ENCODE data around the gene HNMT.
"Not testable (repeated sequence)": the region's sequence is repeated elsewhere in the genome, so short reads cannot be mapped to it uniquely, and the experiment has no call there.

Gene HNMT

DNA sequence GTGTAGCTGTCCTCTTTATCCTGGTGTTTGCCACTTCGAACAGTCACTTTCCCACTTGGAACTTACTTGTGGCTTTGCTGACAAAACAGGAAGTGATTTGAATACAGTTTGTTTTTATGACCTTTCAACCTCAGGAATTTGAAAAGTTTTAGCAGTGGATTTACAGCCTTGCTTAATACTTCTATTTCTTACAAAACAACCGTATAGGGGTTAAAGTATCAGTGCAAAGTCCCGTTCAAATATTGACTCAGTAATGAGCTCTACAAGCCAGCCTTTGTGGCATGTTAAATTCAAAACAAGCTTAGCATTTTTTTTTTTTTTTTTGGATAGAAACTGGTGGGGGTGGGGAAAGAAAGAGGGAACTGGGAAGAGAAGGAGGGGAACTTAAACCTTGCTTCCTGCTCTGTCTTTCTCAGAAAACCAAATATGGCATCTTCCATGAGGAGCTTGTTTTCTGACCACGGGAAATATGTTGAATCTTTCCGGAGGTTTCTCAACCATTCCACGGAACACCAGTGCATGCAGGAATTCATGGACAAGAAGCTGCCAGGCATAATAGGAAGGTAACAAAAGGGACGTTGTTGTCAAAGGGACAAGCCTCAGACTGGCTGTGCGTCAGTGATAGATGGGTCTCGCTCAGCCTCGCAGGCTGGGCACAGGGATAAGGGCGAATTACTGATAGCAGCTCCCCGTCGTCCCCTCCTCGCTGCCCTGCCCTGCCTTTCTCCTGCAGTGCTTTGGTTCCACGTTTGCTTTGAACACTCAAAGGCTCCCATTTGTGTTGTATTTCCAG lies at the start of gene HNMT:
Gene HNMT (plus strand): TSS at position 408 of the 793 bp plus-strand sequence. CDS start 19 bp downstream, at position 427.
- H3K27me3 Mint-ChIP-seq (ENCODE audit: low read depth): no peaks in the 10 kb centered on the region
- no peaks in the 10 kb centered on the region for H3K9me3 Mint-ChIP-seq

DNA sequence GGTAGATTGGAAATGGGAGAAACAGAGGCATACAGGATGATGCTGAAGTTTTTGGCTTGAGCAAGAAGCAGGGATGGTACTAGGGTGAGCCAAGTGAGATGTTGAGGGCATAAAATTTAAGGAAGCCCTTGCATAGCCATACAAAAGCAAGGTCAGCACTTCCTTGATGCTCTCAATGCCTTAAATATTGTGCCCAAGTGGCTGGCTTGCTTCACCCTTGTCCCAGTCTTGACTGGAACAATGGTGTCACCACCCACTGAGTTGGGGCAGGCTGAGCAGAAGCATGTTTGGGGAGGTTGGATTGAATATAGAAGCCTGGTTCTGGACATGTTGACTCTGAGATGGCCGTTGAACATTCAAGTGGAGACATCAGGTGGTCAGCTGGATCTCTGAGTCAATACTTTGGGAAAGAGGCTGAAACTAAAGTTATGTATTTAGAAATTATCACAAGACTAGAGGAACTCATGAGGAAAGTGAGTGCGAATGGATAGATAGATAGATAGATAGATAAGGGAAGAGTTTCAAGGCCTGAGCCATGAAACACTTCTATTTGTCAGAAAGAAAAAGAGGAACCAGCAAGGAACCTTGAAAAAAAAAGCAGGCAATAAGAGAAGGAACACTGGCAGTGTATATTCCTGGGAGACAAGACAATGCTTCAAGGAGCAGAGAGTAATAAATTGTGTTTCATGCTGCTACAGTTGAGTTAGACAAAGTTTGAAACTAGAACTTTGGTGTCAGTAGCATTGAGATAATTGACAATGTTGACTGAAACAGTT lies 43.0 kb upstream of the HNMT start:
- no peaks in the 10 kb centered on the region for H3K36me3 Mint-ChIP-seq (ENCODE audit: low read depth)
- no peak overlapping the region for H3K27ac Mint-ChIP-seq
- H3K9me3 Mint-ChIP-seq: no peaks in the 10 kb centered on the region
- no peaks in the 10 kb centered on the region for H3K4me1 Mint-ChIP-seq (ENCODE audit: low read depth)
- H3K4me3 Mint-ChIP-seq: no peak overlapping the region
- H3K27me3 Mint-ChIP-seq (ENCODE audit: low read depth): no peaks in the 10 kb centered on the region

More for the DNA sequence above, at the start of gene HNMT:
- Mint-ChIP-seq H3K4me1 (ENCODE audit: low read depth) (no peaks in the 10 kb centered on the region), H3K4me3 (no peak within 1 kb of the TSS), H3K27ac (no peak within 1 kb of the TSS), H3K36me3 (ENCODE audit: low read depth) (no peaks in the 10 kb centered on the region)

DNA sequence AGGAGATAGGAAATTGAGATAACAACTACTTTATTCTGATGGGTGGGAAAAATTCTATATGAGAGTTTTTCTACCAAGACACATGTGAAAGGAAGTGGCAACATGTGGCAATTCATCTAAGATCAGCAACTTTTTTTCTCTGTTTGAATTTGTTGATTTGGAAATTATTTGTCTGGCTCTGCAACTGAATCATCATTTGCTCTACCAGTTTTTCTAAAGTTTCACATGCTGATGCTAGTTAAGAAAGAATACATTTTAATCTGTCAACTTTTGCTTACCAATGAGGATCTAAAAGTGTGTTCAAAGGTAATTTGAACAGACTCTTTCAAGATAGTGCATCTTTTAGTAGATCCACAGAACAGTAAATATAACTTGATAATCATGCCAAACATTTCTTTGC lies 42.1 kb upstream of the HNMT start:
- not testable (repeated sequence) for H3K27ac Mint-ChIP-seq; H3K36me3 Mint-ChIP-seq (ENCODE audit: low read depth); H3K27me3 Mint-ChIP-seq (ENCODE audit: low read depth); H3K4me1 Mint-ChIP-seq (ENCODE audit: low read depth); H3K4me3 Mint-ChIP-seq; H3K9me3 Mint-ChIP-seq

DNA sequence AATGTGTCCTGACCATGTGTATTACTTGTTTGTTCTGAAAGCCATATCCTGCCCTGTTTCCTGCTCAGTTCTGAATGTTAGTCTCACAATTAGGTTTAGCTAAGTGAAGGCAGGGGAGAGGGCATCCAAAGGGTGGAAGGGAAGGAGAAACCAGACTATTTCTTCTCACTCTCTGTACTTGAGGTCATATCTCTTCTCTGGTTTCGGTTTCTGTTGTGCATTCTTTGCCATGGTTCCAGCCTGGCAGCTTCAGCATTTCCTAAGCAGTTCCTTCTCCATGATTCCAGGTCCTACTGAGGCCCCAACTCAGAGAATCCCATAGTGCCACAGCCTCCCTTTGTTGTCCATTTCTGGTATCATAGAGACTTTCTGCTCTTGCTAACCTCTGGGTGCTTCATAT lies 40.3 kb upstream of the HNMT start:
- Mint-ChIP-seq H3K36me3 (ENCODE audit: low read depth) (no peaks in the 10 kb centered on the region), H3K4me1 (ENCODE audit: low read depth) (no peaks in the 10 kb centered on the region), H3K27me3 (ENCODE audit: low read depth) (no peaks in the 10 kb centered on the region), H3K9me3 (no peaks in the 10 kb centered on the region), H3K27ac (no peak overlapping the region), H3K4me3 (no peak overlapping the region)

DNA sequence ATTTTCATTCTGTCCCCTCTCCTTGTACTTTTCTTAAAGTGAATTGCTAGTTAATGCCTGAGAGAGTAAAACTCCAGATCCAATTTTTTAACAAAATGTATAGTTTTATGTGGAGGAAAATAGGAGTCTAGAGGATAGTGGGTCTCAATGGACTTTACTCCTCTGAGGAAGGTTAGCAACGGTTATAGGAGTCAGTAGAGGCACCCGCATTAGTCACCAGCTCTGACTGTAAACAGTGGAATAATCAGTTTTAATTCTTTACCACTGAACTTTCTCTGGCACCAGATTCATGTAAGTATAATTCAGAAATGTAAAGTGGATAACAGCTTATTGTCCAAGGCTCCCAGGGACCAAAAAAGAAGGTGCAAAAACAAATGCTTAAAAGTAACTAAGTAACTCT lies 38.7 kb upstream of the HNMT start:
- no peak overlapping the region for H3K27ac Mint-ChIP-seq
- no peaks in the 10 kb centered on the region for H3K9me3 Mint-ChIP-seq
- no peak overlapping the region for H3K4me3 Mint-ChIP-seq
- H3K4me1 Mint-ChIP-seq (ENCODE audit: low read depth): no peaks in the 10 kb centered on the region
- H3K27me3 Mint-ChIP-seq (ENCODE audit: low read depth): no peaks in the 10 kb centered on the region
- no peaks in the 10 kb centered on the region for H3K36me3 Mint-ChIP-seq (ENCODE audit: low read depth)

DNA sequence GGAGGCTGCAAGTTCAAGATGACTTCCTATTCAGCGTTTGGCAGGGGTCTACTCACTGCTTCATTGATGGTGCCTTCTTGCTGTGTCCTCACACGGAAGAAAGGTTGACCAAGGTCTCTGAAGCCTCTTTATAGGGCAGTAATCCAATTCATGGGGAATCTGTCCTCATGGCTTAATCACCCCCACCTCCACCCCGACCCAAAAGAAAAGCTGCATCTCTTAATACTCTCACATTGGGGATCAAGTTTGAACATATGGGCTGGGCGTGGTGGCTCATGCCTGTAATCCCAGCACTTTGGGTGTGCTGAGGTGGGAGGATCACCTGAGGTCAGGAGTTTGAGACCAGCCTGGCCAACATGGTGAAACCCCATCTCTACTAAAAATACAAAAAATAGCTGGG lies 36.4 kb upstream of the HNMT start:
- Mint-ChIP-seq H3K9me3 (no peaks in the 10 kb centered on the region), H3K27me3 (ENCODE audit: low read depth) (no peaks in the 10 kb centered on the region), H3K27ac (no peak overlapping the region), H3K36me3 (ENCODE audit: low read depth) (no peaks in the 10 kb centered on the region), H3K4me3 (no peak overlapping the region), H3K4me1 (ENCODE audit: low read depth) (no peaks in the 10 kb centered on the region)

DNA sequence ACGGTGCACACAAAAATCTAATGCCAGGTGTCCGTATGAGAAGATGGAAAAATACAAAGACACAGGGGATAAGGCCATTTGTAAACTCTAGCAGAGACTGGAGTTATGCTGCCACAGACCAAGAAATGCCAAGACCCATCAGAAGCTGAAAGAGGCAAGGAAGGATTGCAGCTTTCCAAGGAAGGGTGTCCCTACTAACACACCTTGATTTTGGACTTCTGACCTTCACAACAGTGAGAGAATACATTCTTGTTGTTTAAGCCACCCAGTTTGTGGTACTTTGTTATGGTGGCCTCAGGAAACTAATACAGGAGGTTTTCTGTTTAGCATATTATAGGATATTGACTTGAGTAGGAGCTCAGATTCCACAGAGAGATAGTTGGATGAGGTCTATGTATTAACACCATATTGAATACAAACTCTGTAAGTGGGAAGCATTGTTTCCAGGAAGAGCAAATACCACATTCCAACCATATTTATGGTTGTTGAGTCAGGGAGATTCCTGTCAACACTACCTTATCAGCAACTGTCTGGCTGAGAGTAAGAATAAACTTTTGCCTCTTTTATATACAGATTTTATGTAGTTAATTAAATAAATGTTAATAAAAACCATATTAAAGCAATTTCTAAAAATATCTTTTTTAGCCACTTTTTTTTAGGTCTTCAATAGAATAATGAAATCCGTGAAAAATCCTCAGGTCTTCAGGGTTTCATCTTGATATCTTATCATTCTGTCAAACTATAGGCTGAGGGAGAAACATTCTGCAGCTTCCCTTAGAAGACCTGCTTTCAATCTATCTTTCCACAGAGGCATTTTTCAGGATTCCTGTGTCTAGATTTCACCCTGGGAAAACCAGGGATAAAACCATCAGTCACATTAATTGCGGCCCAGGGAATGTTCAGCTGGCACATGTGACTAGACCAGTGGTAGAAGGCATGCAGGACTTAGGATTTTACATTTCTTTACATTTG lies 35.4 kb upstream of the HNMT start:
- no peak overlapping the region for H3K4me3 Mint-ChIP-seq
- H3K27me3 Mint-ChIP-seq (ENCODE audit: low read depth): no peaks in the 10 kb centered on the region
- H3K9me3 Mint-ChIP-seq: no peaks in the 10 kb centered on the region
- H3K36me3 Mint-ChIP-seq (ENCODE audit: low read depth): no peaks in the 10 kb centered on the region
- no peaks in the 10 kb centered on the region for H3K4me1 Mint-ChIP-seq (ENCODE audit: low read depth)
- no peak overlapping the region for H3K27ac Mint-ChIP-seq

DNA sequence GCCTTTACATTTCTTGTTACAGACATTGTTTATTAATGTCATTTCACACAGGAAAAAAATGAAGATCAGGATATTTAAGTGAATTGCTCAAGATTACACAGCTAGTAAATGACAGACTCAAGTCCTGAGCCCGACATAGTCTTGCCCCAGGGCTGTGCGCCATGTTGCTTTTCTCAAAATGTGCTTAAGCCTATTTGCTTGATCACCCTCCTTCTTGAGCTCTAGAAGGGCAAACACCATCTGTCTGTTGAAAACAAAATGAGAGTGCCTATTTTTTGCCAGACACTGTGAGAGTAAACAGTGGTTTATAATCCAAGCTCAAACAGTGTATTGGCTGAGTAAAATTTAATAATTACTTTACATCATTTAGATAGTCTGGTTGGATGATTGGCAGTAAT lies 34.8 kb upstream of the HNMT start:
- no peaks in the 10 kb centered on the region for H3K36me3 Mint-ChIP-seq (ENCODE audit: low read depth)

DNA sequence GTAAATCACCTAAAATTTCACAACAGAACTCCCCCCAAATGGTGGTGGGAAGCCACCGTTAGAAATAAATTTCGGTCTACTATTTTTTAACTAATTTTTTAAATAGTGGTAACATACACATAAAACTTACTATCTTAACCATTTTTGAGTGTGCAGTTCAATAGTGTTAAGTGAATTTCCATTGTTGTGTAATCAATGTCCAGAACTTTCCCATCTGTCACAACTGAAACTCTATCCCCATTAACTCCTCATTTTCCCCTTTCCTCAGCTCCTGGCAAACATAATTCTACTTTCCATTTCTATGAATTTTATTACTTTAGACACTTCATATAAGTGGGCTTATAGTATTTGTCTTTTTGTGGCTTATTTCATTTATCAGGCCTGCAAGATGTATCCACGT lies 34.1 kb upstream of the HNMT start:
- H3K27ac Mint-ChIP-seq: no peak overlapping the region
- no peaks in the 10 kb centered on the region for H3K9me3 Mint-ChIP-seq
- H3K4me3 Mint-ChIP-seq: no peak overlapping the region
- H3K27me3 Mint-ChIP-seq (ENCODE audit: low read depth): no peaks in the 10 kb centered on the region
- no peaks in the 10 kb centered on the region for H3K36me3 Mint-ChIP-seq (ENCODE audit: low read depth)
- no peaks in the 10 kb centered on the region for H3K4me1 Mint-ChIP-seq (ENCODE audit: low read depth)

More for the DNA sequence above, 34.8 kb upstream of the HNMT start:
- no peaks in the 10 kb centered on the region for H3K4me1 Mint-ChIP-seq (ENCODE audit: low read depth)
- no peaks in the 10 kb centered on the region for H3K9me3 Mint-ChIP-seq
- no peak overlapping the region for H3K4me3 Mint-ChIP-seq
- no peaks in the 10 kb centered on the region for H3K27me3 Mint-ChIP-seq (ENCODE audit: low read depth)
- H3K27ac Mint-ChIP-seq: no peak overlapping the region

DNA sequence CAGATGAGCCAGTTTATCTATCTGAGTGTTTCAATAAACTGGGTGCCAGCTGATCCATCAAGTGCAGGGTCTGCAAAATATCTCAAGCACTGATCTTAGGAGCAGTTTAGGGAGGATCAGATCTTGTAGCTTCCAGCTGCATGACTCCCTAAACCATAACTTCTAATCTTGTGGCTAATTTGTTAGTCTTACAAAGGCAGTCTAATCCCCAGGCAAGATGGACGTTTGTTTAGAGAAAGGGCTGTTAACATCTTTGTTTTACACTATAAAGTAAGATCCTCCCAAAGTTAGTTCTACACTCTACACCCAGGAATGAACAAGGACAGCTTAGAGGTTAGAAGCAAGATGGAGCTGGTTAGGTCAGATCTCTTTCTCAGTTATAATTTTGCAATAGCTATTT lies 28.7 kb upstream of the HNMT start:
- peaks cover 5% of the 10 kb centered on the region for H3K27me3 Mint-ChIP-seq (ENCODE audit: low read depth)
- no peaks in the 10 kb centered on the region for H3K4me1 Mint-ChIP-seq (ENCODE audit: low read depth)
- no peak overlapping the region for H3K4me3 Mint-ChIP-seq
- H3K36me3 Mint-ChIP-seq (ENCODE audit: low read depth): no peaks in the 10 kb centered on the region
- no peak overlapping the region for H3K27ac Mint-ChIP-seq
- H3K9me3 Mint-ChIP-seq: no peaks in the 10 kb centered on the region

DNA sequence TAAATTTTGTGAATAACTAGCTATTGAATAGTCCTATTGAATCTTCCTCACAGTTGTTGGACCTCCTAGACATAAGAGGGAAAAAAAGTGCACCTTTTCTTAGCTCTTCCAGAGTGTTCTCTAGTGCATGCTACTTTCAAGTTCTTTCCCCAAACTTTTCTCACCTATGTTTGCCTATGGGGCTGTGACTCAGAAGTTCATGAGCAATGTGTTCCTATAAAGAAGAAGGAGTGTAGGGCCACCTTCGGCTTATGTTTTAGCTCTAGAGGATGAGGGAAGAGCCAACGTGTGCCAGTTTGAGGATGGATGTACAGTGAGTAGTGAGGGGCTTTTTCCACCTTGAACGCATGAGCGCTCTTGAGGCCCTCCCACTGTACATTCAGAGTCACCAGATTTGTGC lies 27.0 kb upstream of the HNMT start:
- Mint-ChIP-seq H3K36me3 (ENCODE audit: low read depth) (no peaks in the 10 kb centered on the region), H3K4me3 (no peak overlapping the region), H3K27me3 (ENCODE audit: low read depth) (peaks cover 5% of the 10 kb centered on the region), H3K27ac (no peak overlapping the region), H3K9me3 (no peaks in the 10 kb centered on the region), H3K4me1 (ENCODE audit: low read depth) (no peaks in the 10 kb centered on the region)

DNA sequence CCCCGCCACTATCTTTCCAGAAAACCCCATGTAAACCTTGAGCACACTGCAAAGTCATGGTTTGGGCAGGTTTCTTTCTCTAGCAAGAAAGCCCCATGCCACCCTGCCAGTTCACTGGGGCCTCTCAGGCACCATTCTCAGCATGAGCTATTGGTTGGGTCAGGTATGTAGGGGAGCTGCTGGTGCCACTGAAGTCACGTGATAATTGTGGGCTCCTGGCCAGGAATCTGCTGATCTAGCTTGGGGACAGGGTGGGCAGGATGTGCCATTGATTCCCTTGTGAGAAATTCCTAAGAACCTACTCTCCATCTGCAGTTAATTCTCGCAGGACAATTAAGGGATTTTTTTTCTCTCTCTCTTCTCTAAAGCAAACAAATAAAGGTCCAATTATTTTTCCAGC lies 26.5 kb upstream of the HNMT start:
- Mint-ChIP-seq H3K27ac (no peak overlapping the region), H3K36me3 (ENCODE audit: low read depth) (no peaks in the 10 kb centered on the region), H3K4me1 (ENCODE audit: low read depth) (no peaks in the 10 kb centered on the region), H3K27me3 (ENCODE audit: low read depth) (peaks cover 5% of the 10 kb centered on the region), H3K4me3 (no peak overlapping the region), H3K9me3 (no peaks in the 10 kb centered on the region)

DNA sequence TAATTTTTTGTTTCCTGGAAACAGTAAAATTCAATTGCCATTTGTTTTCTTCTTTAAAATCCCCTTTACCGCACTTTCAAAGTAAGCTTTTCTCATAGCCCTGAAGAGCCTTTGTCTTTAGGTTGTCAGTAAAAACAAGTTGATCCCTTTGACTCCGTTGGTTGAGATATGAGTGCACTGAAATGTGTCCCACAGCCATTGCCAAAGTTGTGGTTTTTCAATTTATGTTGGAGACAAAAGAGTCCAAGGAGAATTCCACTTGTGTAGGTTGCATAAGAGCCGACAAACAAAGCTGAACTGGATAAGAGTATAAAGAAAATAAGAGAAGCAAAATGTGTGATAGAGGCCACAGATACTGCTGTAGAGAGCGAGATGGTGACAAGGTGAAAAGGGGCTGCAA lies 26.1 kb upstream of the HNMT start:
- Mint-ChIP-seq H3K27ac (no peak overlapping the region), H3K27me3 (ENCODE audit: low read depth) (peaks cover 5% of the 10 kb centered on the region), H3K36me3 (ENCODE audit: low read depth) (no peaks in the 10 kb centered on the region), H3K4me1 (ENCODE audit: low read depth) (no peaks in the 10 kb centered on the region), H3K9me3 (no peaks in the 10 kb centered on the region), H3K4me3 (no peak overlapping the region)

DNA sequence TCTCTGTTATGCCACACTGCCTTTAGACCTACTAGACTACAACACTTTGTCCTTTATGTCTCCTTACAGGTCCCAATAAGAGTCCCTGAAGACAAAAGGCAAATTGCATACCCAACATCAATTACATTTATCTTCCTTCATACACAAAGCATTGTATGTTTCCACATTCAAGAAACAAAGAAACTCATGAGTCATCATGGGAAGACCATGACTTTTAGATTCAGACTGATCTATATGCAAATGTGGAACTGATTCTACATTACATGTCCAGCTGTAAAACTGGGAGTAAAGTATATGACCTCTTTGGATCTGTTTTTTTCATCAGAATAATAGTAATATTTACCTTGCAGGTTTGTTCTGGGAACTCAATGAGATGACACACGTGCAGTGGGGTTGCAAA lies 25.2 kb upstream of the HNMT start:
- H3K4me1 Mint-ChIP-seq (ENCODE audit: low read depth): no peaks in the 10 kb centered on the region
- no peaks in the 10 kb centered on the region for H3K36me3 Mint-ChIP-seq (ENCODE audit: low read depth)
- H3K9me3 Mint-ChIP-seq: no peaks in the 10 kb centered on the region
- H3K27ac Mint-ChIP-seq: no peak overlapping the region
- peaks cover 5% of the 10 kb centered on the region for H3K27me3 Mint-ChIP-seq (ENCODE audit: low read depth)
- no peak overlapping the region for H3K4me3 Mint-ChIP-seq
